IMR-90 (cell line): ENCODE measurements around the gene PDGFC. TPM values are rescaled to one million over a fixed set of nuclear protein-coding genes. Genes with fewer than 3 reads are reported as not detected.

Source experiments
- ATAC-seq: fragments of 200-7000 bp; cut with Tn5 transposase; 2 replicates; pipeline ENCODE4 v1.9.1; 2020; ENCODE audit warnings: low read depth, mild to moderate bottlenecking, moderate library complexity
- BruUV-seq: library from RNA; stranded (reverse); fragments of 400-500 nt; replicated peaks from 2 replicates; lab custom pipeline; 2021; lab: Mats Ljungman, UMichigan
- CTCF ChIA-PET: fragments of 300-600 bp; formaldehyde crosslinking; extraction: SDS; loops from one replicate; lab custom pipeline; 2021; ENCODE audit warnings: antibody characterized with exemption; lab: Yijun Ruan, JAX
- POLR2A ChIA-PET: fragments of 300-600 bp; sonication (Branson Sonifier 250); formaldehyde crosslinking; loops from one replicate; lab custom pipeline; 2022; ENCODE audit warnings: antibody characterized with exemption; ENCODE audit not compliant: unreplicated experiment; lab: Charles Lee
- DNase-seq: peaks from one replicate; pipeline ENCODE4 v3.0.0; 2013
- H2AFZ ChIP-seq: replicated peaks from 2 replicates; pipeline ENCODE3; 2013; ENCODE audit warnings: low read length, mild to moderate bottlenecking; ENCODE audit not compliant: poor library complexity
- H2AK5ac ChIP-seq: 2 replicates; pipeline ENCODE4 v1.6.1; 2013; ENCODE audit warnings: low read depth, low read length, inconsistent platforms
- H2AK9ac ChIP-seq: replicated peaks from 2 replicates; pipeline ENCODE3; 2013; ENCODE audit warnings: mild to moderate bottlenecking, low read depth, low read length, moderate library complexity; ENCODE audit not compliant: poor library complexity
- H2BK120ac ChIP-seq: 2 replicates; pipeline ENCODE4 v1.6.1; 2013; ENCODE audit warnings: low read depth, low read length, inconsistent platforms
- H2BK15ac ChIP-seq: 3 replicates; pipeline ENCODE4 v1.6.1; 2013; ENCODE audit warnings: low read depth, low read length, inconsistent platforms
- H2BK20ac ChIP-seq: 2 replicates; pipeline ENCODE4 v1.6.1; 2013; ENCODE audit warnings: low read depth, mild to moderate bottlenecking, inconsistent platforms, low read length, moderate library complexity
- H2BK5ac ChIP-seq: 2 replicates; pipeline ENCODE4 v1.6.1; 2013; ENCODE audit warnings: mild to moderate bottlenecking, low read depth, low read length, inconsistent platforms; ENCODE audit not compliant: poor library complexity, severe bottlenecking
- H3K14ac ChIP-seq: replicated peaks from 2 replicates; pipeline ENCODE4 v1.6.1; 2013; ENCODE audit warnings: low read depth, low read length, inconsistent platforms
- H3K18ac ChIP-seq: 2 replicates; pipeline ENCODE4 v1.6.1; 2013; ENCODE audit warnings: low read depth, low read length, control low read depth
- H3K23ac ChIP-seq: 2 replicates; pipeline ENCODE4 v1.6.1; 2013; ENCODE audit warnings: low read depth, low read length, inconsistent platforms
- H3K27ac ChIP-seq: 2 replicates; pipeline ENCODE4 v1.5.1; 2013; ENCODE audit warnings: mild to moderate bottlenecking, control low read depth, low read length; ENCODE audit not compliant: insufficient read depth
- H3K27me3 ChIP-seq: 2 replicates; pipeline ENCODE4 v1.6.1; 2013; ENCODE audit warnings: low read length; ENCODE audit not compliant: control insufficient read depth, insufficient read depth
- H3K36me3 ChIP-seq: 2 replicates; pipeline ENCODE4 v1.6.1; 2013; ENCODE audit warnings: low read length, mixed read lengths; ENCODE audit not compliant: control insufficient read depth, insufficient read depth
- H3K4ac ChIP-seq: 2 replicates; pipeline ENCODE4 v1.6.1; 2013; ENCODE audit warnings: low read depth, low read length, inconsistent platforms
- H3K4me1 ChIP-seq: 2 replicates; pipeline ENCODE4 v1.6.1; 2013; ENCODE audit warnings: low read length, mixed read lengths; ENCODE audit not compliant: control insufficient read depth, insufficient read depth
- H3K4me2 ChIP-seq: 2 replicates; pipeline ENCODE4 v1.6.1; 2013; ENCODE audit warnings: low read depth, mild to moderate bottlenecking, control low read depth, low read length, moderate library complexity
- H3K4me3 ChIP-seq: 2 replicates; pipeline ENCODE4 v1.5.1; 2013; ENCODE audit warnings: low read depth, mild to moderate bottlenecking, control low read depth, low read length, moderate library complexity; ENCODE audit not compliant: insufficient read depth
- H3K56ac ChIP-seq: 2 replicates; pipeline ENCODE4 v1.6.1; 2013; ENCODE audit warnings: low read length, inconsistent platforms; ENCODE audit not compliant: insufficient read depth; ENCODE audit errors: extremely low read depth
- H3K79me1 ChIP-seq, 2 experiments: 2 replicates each; pipeline ENCODE4 v1.6.1; 2013; ENCODE audit warnings: low read length in 2 of 2, inconsistent platforms in 1 of 2, low read depth in 1 of 2
- H3K9ac ChIP-seq: 2 replicates; pipeline ENCODE4 v1.6.1; 2013; ENCODE audit warnings: low read depth, low read length, control low read depth
- H3K9me1 ChIP-seq: 2 replicates; pipeline ENCODE4 v1.6.1; 2013; ENCODE audit warnings: low read length, inconsistent platforms; ENCODE audit not compliant: insufficient read depth
- H3K9me3 ChIP-seq: 2 replicates; pipeline ENCODE4 v1.6.1; 2013; ENCODE audit warnings: low read length; ENCODE audit not compliant: control insufficient read depth, insufficient read depth
- H4K20me1 ChIP-seq: 2 replicates; pipeline ENCODE4 v1.6.1; 2013; ENCODE audit warnings: low read length, inconsistent platforms; ENCODE audit not compliant: insufficient read depth
- H4K5ac ChIP-seq: 2 replicates; pipeline ENCODE4 v1.6.1; 2013; ENCODE audit warnings: mild to moderate bottlenecking, low read depth, low read length, control low read depth
- H4K8ac ChIP-seq, 2 experiments: 2 replicates each; pipeline ENCODE4 v1.6.1; 2013; ENCODE audit warnings: low read depth in 2 of 2, low read length in 2 of 2, control low read depth in 1 of 2, inconsistent platforms in 1 of 2
- H4K91ac ChIP-seq: 2 replicates; pipeline ENCODE4 v1.6.1; 2013; ENCODE audit warnings: low read depth, low read length, inconsistent platforms; ENCODE audit not compliant: insufficient read depth
- FOS ChIP-seq: fragments of 150-350 bp; IDR thresholded peaks from 2 replicates; pipeline ENCODE4 v1.6.1; 2016; ENCODE audit warnings: low read depth, low read length
- MAFK ChIP-seq: IDR thresholded peaks from 2 replicates; pipeline ENCODE4 v1.6.1; 2012; ENCODE audit warnings: low read depth, low read length, improper control_type of control experiment
- MXI1 ChIP-seq: IDR thresholded peaks from 2 replicates; pipeline ENCODE4 v1.6.1; 2012; ENCODE audit warnings: low read depth, mild to moderate bottlenecking, low read length, moderate library complexity, borderline replicate concordance
- RAD21 ChIP-seq: IDR thresholded peaks from 2 replicates; pipeline ENCODE4 v1.6.1; 2012; ENCODE audit warnings: low read length, improper control_type of control experiment
- RCOR1 ChIP-seq: IDR thresholded peaks from 2 replicates; pipeline ENCODE4 v1.6.1; 2012; ENCODE audit warnings: mild to moderate bottlenecking, low read length, improper control_type of control experiment; ENCODE audit not compliant: insufficient replicate concordance
- SMC3 ChIP-seq: fragments of 150-350 bp; IDR thresholded peaks from 2 replicates; pipeline ENCODE4 v1.6.1; 2016; ENCODE audit warnings: low read depth, mild to moderate bottlenecking, antibody characterized with exemption, low read length, moderate library complexity
- WGBS, 2 experiments: methylation state at CpG; one replicate each; pipeline versions ENCODE4 v1.1.5 to v1.1.7; 2013; ENCODE audit warnings: missing lambda C conversion rate in 2 of 2; ENCODE audit not compliant: insufficient read length in 1 of 2; ENCODE audit errors: extremely low coverage in 2 of 2; 5-methylcytosine and 5-hydroxymethylcytosine counted together
- dilution Hi-C: fragments of 300-500 bp; cut with HindIII; formaldehyde crosslinking; loops from one replicate; pipeline ENCODE4 v1.14.3; 2018; ENCODE audit warnings: low sequenced_read_pairs; ENCODE audit not compliant: unreplicated experiment
- in situ Hi-C: fragments of 300-500 bp; cut with MboI; formaldehyde crosslinking; loops from 3 replicates; pipeline ENCODE4 v1.14.3; 2019; ENCODE audit warnings: low sequenced_read_pairs, inconsistent platforms, mixed read lengths
- intact Hi-C: fragments of 100-400 bp; cut with micrococcal nuclease; formaldehyde crosslinking; loops from 2 replicates; pipeline ENCODE4 v1.10.0; 2022
- polyA plus RNA-seq, 3 experiments: library from polyadenylated mRNA; depleted of rRNA; stranded (reverse); fragments of >200 nt; gene quantifications; 2 replicates each; pipeline ENCODE4 v1.2.3, GENCODE V29; 2012; ENCODE audit warnings: low replicate concordance in 1 of 3
- total RNA-seq: library from RNA; depleted of rRNA; stranded (reverse); fragments of >200 nt; gene quantifications from 2 replicates; pipeline ENCODE4 v1.2.3, GENCODE V29; 2012

The PDGFC gene
- total and polyA plus RNA-seq, 2 of the 4 experiments (the other 2 are of a cell fraction), result 19.8 to 90.7 TPM

DNA sequence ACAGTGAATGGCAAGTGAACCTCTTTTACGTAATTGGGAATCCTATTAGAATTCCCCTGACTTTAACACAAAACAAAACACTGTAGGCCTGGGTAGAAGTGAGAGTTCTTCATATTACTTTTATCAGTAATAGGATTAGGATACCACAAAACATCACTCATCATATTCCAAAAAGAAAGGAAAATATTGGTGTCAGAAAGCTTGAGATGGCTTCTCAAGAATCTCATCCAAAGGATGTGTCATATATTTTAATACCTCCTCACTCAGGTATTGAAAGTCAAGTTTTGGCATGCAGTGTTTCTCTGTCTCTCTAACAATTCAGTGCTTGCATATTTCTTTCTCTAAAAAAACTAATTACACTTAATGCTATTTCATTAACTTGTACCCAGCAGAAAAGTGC is 173.2 kb downstream of the PDGFC start:
- Histone ChIP-seq H3K4me1 (peaks cover 4% of the 10 kb centered on the region; the same call in 1 of the 2 replicates), H3K36me3 (peaks cover 2% of the 10 kb centered on the region; the same call in 1 of the 2 replicates), H3K18ac (peak overlapping the region; percentile 52; the same call in 1 of the 2 replicates), H4K5ac (no peak overlapping the region), H4K8ac (no peak overlapping the region), H2AFZ (no peak overlapping the region), H3K9ac (no peak overlapping the region), H3K4me2 (no peak overlapping the region), H3K9me1 (no peaks in the 10 kb centered on the region), H2BK5ac (no peak overlapping the region), H3K27me3 (no peaks in the 10 kb centered on the region), H3K4ac (no peak overlapping the region), H3K27ac (no peak overlapping the region), H3K23ac (no peak overlapping the region), H4K91ac (no peak overlapping the region), H2AK5ac (no peak overlapping the region), H2BK120ac (no peak overlapping the region; the same call in 1 of the 2 replicates), H3K79me1 (peaks cover 5 to 23% of the 10 kb centered on the region in 2 experiments; a peak in 3 of 4 replicates), H3K4me3 (no peak overlapping the region), H3K9me3 (no peaks in the 10 kb centered on the region), H3K14ac (0 out of 2 replicates have a peak overlapping the region, but pooled peaks have one; percentile 18), H3K56ac (no peak overlapping the region), H4K20me1 (no peaks in the 10 kb centered on the region), H2AK9ac (no peak overlapping the region), H2BK15ac (no peak overlapping the region), H2BK20ac (no peak overlapping the region)
- intact Hi-C loops, result no loop called here
- no peak for DNase-seq
- dilution Hi-C loops, result no loop called here
- no peak for ATAC-seq
- ChIA-PET CTCF (no interaction called here), POLR2A (interaction anchor here (0.6 kb wide), 1 partner anchor 26 kb away, joined by 3 read pairs; no protein-coding TSS in a partner anchor)
- BruUV-seq, result no TSS peak
- in situ Hi-C loops, result no loop called here
- TF ChIP-seq MAFK, result no peak
- no peak for TF ChIP-seq FOS
- no peak for TF ChIP-seq RAD21
- no peak for TF ChIP-seq MXI1
- TF ChIP-seq RCOR1, result no peak
- TF ChIP-seq SMC3, result no peak
- WGBS, 2 experiments, result no CpG with 5 or more reads among the region's 1 CpG
